Keratinocyte (primary cell): ENCODE results near the gene UGT1A1. TPM values are rescaled to one million over a fixed set of nuclear protein-coding genes. Genes with fewer than 3 reads are reported as not detected.

Experiments
- DNase-seq: peaks from one replicate; pipeline ENCODE4 v3.0.0-alpha.2; 2011; ENCODE audit warnings: low read depth, missing footprints, low spot score
- FAIRE-seq: peaks from 2 replicates; lab custom pipeline; 2011; peaks lifted over from hg19 to GRCh38; lab: Jason Lieb, UNC
- H2AFZ ChIP-seq: 2 replicates; pipeline ENCODE4 v1.6.0; 2012; ENCODE audit warnings: low read length, control low read depth, inconsistent platforms; ENCODE audit not compliant: control insufficient read depth
- H3K27ac ChIP-seq: 2 replicates; pipeline ENCODE4 v1.5.1; 2011; ENCODE audit warnings: low read length; ENCODE audit not compliant: control insufficient read depth, insufficient read depth
- H3K27me3 ChIP-seq: 3 replicates; pipeline ENCODE4 v1.6.0; 2011; ENCODE audit warnings: low read length; ENCODE audit not compliant: control insufficient read depth, insufficient read depth; ENCODE audit errors: extremely low read depth
- H3K36me3 ChIP-seq, 2 experiments: 2 replicates in 1 of 2; 3 replicates in 1 of 2; pipeline ENCODE4 v1.5.1; 2011; ENCODE audit warnings: low read length in 2 of 2, mild to moderate bottlenecking in 1 of 2; ENCODE audit not compliant: control insufficient read depth in 2 of 2, insufficient read depth in 2 of 2; ENCODE audit errors: extremely low read depth in 1 of 2
- H3K4me1 ChIP-seq: 3 replicates; pipeline ENCODE4 v1.5.1; 2011; ENCODE audit warnings: low read length; ENCODE audit not compliant: control insufficient read depth, insufficient read depth; ENCODE audit errors: extremely low read depth
- H3K4me2 ChIP-seq: 3 replicates; pipeline ENCODE4 v1.6.0; 2011; ENCODE audit warnings: low read depth, low read length; ENCODE audit not compliant: control insufficient read depth, insufficient read depth; ENCODE audit errors: extremely low read depth
- H3K4me3 ChIP-seq, 3 experiments: fragments of 200-600 bp in 1 of 3; sonication (generic) in 1 of 3; 2 replicates in 2 of 3; 3 replicates in 1 of 3; pipeline ENCODE4 v1.5.1; 2011 to 2016; ENCODE audit warnings: low read length in 3 of 3, mild to moderate bottlenecking in 3 of 3, control low read depth in 2 of 3, inconsistent platforms in 1 of 3, low read depth in 1 of 3, mixed read lengths in 1 of 3, mixed run types in 1 of 3, moderate library complexity in 1 of 3; ENCODE audit not compliant: control insufficient read depth in 2 of 3, insufficient read depth in 2 of 3; ENCODE audit errors: extremely low read depth in 1 of 3
- H3K79me2 ChIP-seq: 2 replicates; pipeline ENCODE4 v1.6.0; 2012; ENCODE audit warnings: low read length; ENCODE audit not compliant: control insufficient read depth, insufficient read depth
- H3K9ac ChIP-seq: 3 replicates; pipeline ENCODE4 v1.6.0; 2011; ENCODE audit warnings: low read length; ENCODE audit not compliant: control insufficient read depth, insufficient read depth; ENCODE audit errors: extremely low read depth
- H3K9me1 ChIP-seq: 3 replicates; pipeline ENCODE4 v1.6.0; 2011; ENCODE audit warnings: low read length; ENCODE audit not compliant: control insufficient read depth, insufficient read depth; ENCODE audit errors: extremely low read depth
- H3K9me3 ChIP-seq: 2 replicates; pipeline ENCODE4 v1.5.1; 2012; ENCODE audit warnings: low read depth, low read length; ENCODE audit not compliant: control insufficient read depth
- H4K20me1 ChIP-seq: 3 replicates; pipeline ENCODE4 v1.6.0; 2011; ENCODE audit warnings: low read length; ENCODE audit not compliant: control insufficient read depth, insufficient read depth; ENCODE audit errors: extremely low read depth
- CTCF ChIP-seq, 3 experiments: IDR thresholded peaks in 1 of 3; conservative IDR thresholded peaks in 1 of 3; optimal IDR thresholded peaks in 1 of 3; 2 replicates in 2 of 3; 3 replicates in 1 of 3; pipeline versions ENCODE3 to v1.5.1; 2011; ENCODE audit warnings: low read length in 3 of 3, mild to moderate bottlenecking in 3 of 3, moderate library complexity in 2 of 3, control low read depth in 1 of 3, inconsistent platforms in 1 of 3; ENCODE audit not compliant: insufficient read depth in 2 of 3; ENCODE audit errors: extremely low read depth in 1 of 3
- EZH2 ChIP-seq: IDR thresholded peaks from one replicate; pipeline ENCODE4 v1.6.1; 2012; ENCODE audit warnings: inconsistent platforms, mild to moderate bottlenecking, low read length, moderate library complexity
- dilution Hi-C: fragments of 300-500 bp; cut with MboI; formaldehyde crosslinking; loops from one replicate; pipeline ENCODE4 v1.7.0; 2020; ENCODE audit warnings: low sequenced_read_pairs; ENCODE audit not compliant: extremely low pct_ligation_motif_present
- polyA plus RNA-seq, 5 experiments: library from polyadenylated mRNA; depleted of rRNA in 3 of 5; stranded (reverse) in 3 of 5; stranded (forward) in 1 of 5; unstranded in 1 of 5; fragments of >200 nt; gene quantifications; 1 replicate in 1 of 5; 2 replicates in 3 of 5; 3 replicates in 1 of 5; pipeline versions ENCODE4 v1.2.1 to v1.2.3, GENCODE V29; 2011 to 2012; ENCODE audit warnings: missing spikeins in 2 of 5, low read depth in 1 of 5, low replicate concordance in 1 of 5

Gene UGT1A1
- polyA plus RNA-seq, 1 donor (not counting 4 experiments of a cell fraction or from before 2014, with no cell fraction given): 2.7 TPM

GRCh38 chr2:233810385-233810784 is 50.3 kb downstream of the UGT1A1 start:
- Histone ChIP-seq H2AFZ (no peak overlapping the region), H3K27me3 (peaks cover 8% of the 10 kb centered on the region), H3K9ac (no peak overlapping the region), H3K79me2 (no peaks in the 10 kb centered on the region), H3K36me3 (no peaks in the 10 kb centered on the region), H3K4me2 (no peak overlapping the region), H3K4me1 (no peaks in the 10 kb centered on the region), H3K4me3 (no peak overlapping the region), H3K9me3 (no peaks in the 10 kb centered on the region), H3K9me1 (no peaks in the 10 kb centered on the region), H4K20me1 (no peaks in the 10 kb centered on the region), H3K27ac (no peak overlapping the region)
- dilution Hi-C loops: no loop called here
- TF ChIP-seq EZH2: no peak
- TF ChIP-seq CTCF (optimal IDR thresholded peaks at IDR 0.05 in 1 of 3, IDR thresholded peaks at IDR 0.05 in 1 of 3, conservative IDR thresholded peaks at IDR 0.05 in 1 of 3; ENCODE audit: extremely low read depth in 1 of 3, insufficient read depth in 2 of 3, low read length in 3 of 3): no peak
- no peak for FAIRE-seq
- DNase-seq: no peak

GRCh38 chr2:233811087-233811486 is 51.0 kb downstream of the UGT1A1 start:
- Histone ChIP-seq H3K4me3 (no peak overlapping the region), H3K27ac (no peak overlapping the region), H2AFZ (no peak overlapping the region), H4K20me1 (no peaks in the 10 kb centered on the region), H3K9me3 (no peaks in the 10 kb centered on the region), H3K4me2 (no peak overlapping the region), H3K4me1 (no peaks in the 10 kb centered on the region), H3K9me1 (no peaks in the 10 kb centered on the region), H3K36me3 (no peaks in the 10 kb centered on the region), H3K27me3 (peaks cover 8% of the 10 kb centered on the region), H3K79me2 (no peaks in the 10 kb centered on the region), H3K9ac (no peak overlapping the region)
- FAIRE-seq (no peak), DNase-seq (no peak)
- dilution Hi-C loops: no loop called here
- no peak for TF ChIP-seq CTCF (optimal IDR thresholded peaks at IDR 0.05 in 1 of 3, IDR thresholded peaks at IDR 0.05 in 1 of 3, conservative IDR thresholded peaks at IDR 0.05 in 1 of 3; ENCODE audit: extremely low read depth in 1 of 3, insufficient read depth in 2 of 3, low read length in 3 of 3)
- TF ChIP-seq EZH2: no peak
